NB4 (cell line): Measurements from ENCODE around the gene KARS1.

ENCODE experiments used
- CTCF ChIP-seq: IDR thresholded peaks from one replicate; pipeline ENCODE4 v1.5.1; 2012; ENCODE audit warnings: low read depth, low read length
- POLR2A ChIP-seq: IDR thresholded peaks from 2 replicates; pipeline ENCODE4 v1.6.1; 2011; ENCODE audit warnings: mild to moderate bottlenecking; ENCODE audit not compliant: insufficient read length; ENCODE audit errors: extremely low read depth

DNA sequence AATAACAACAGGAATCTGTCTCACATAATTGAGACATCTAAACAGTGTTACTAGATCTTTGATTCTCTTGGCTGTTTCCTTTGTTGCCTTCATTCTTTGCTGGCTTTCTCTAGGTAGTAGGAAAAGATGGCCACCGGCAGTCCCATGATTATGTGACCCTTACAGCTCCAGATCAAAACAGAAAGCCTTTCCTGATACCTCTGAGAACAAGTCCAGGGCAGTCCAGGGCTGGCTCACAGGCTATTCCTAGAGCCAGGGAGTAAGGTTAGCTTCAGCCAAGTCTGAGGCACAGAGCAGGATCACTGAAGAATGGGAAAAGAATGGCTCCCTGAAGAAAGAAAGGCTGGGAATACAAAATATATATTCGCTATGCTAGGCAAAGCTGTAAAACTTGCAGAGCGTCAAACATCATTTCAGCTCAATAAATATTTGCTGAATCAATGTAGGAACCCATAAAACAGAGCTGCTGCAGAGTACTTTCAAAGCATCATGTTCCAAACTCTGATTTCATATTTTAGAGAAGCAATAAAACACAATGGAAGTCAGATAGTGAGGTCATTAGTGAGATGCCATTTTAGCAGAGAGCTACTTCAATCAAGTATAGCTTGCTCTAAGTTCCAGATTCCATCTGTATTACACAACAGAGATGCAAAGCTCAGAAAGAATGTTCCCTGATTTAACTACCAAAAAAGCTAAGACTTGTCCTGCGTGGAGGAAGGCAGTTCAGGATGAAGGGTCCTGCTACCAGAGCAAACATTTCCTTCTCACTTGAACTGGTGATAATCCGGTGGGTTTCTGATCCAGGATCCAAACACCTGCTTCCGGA is 47.8 kb downstream of the KARS1 start:
- no peak for TF ChIP-seq CTCF
- TF ChIP-seq POLR2A: no peak
